GM19043 (cell line): Measurements from ENCODE around the gene TMEM45A.
"Not testable (repeated sequence)": the region's sequence is repeated elsewhere in the genome, so short reads cannot be mapped to it uniquely, and the experiment has no call there.

Experiments
- ATAC-seq: cut with Tn5 transposase; IDR thresholded peaks from one replicate; pipeline ENCODE4 v1.9.1; 2021; ENCODE audit warnings: low read depth; ENCODE audit not compliant: unreplicated experiment

The TMEM45A gene

GRCh38 chr3:100563652-100564211 lies 71.3 kb downstream of the TMEM45A start:
- ATAC-seq: no peak

GRCh38 chr3:100570811-100571210 lies 78.4 kb downstream of the TMEM45A start:
- ATAC-seq: no peak

- ATAC-seq: no peak
These were observed 82.1 kb downstream of the TMEM45A start for GRCh38 chr3:100574536-100574935.

- no peak for ATAC-seq
These were observed 83.3 kb downstream of the TMEM45A start for GRCh38 chr3:100575704-100576103.

GRCh38 chr3:100577382-100578008 lies 85.1 kb downstream of the TMEM45A start:
- no peak for ATAC-seq

- no peak for ATAC-seq
These were observed 86.2 kb downstream of the TMEM45A start for GRCh38 chr3:100578646-100579045.

- ATAC-seq: no peak
These were observed 87.7 kb downstream of the TMEM45A start for GRCh38 chr3:100580147-100580546.

- no peak for ATAC-seq
These were observed 89.2 kb downstream of the TMEM45A start for GRCh38 chr3:100581650-100582049.

- not testable (repeated sequence) for ATAC-seq
These were observed 89.7 kb downstream of the TMEM45A start for GRCh38 chr3:100582157-100582556.

- no peak for ATAC-seq
These were observed 91.8 kb downstream of the TMEM45A start for GRCh38 chr3:100584101-100584660.

- ATAC-seq: no peak
These were observed 94.4 kb downstream of the TMEM45A start for GRCh38 chr3:100586832-100587231.

GRCh38 chr3:100588251-100588650 lies 95.8 kb downstream of the TMEM45A start:
- no peak for ATAC-seq

- ATAC-seq: peak; percentile 84
These were observed 97.9 kb downstream of the TMEM45A start for GRCh38 chr3:100590114-100590839.

GRCh38 chr3:100590840-100591147 lies 98.4 kb downstream of the TMEM45A start:
- no peak for ATAC-seq

- ATAC-seq: no peak
These were observed 99.0 kb downstream of the TMEM45A start for GRCh38 chr3:100591411-100591810.

- ATAC-seq: no peak
These were observed 108.0 kb downstream of the TMEM45A start for GRCh38 chr3:100600181-100601042.

GRCh38 chr3:100602506-100603444 lies 110.4 kb downstream of the TMEM45A start:
- ATAC-seq: peak; percentile 30

- ATAC-seq: peak; percentile 37
These were observed 111.0 kb downstream of the TMEM45A start for GRCh38 chr3:100603469-100603868.

GRCh38 chr3:100605358-100605757 lies 112.9 kb downstream of the TMEM45A start:
- ATAC-seq: no peak
